ENCODE results near the gene TBC1D2. TPM values are rescaled to one million over a fixed set of nuclear protein-coding genes. Genes with fewer than 3 reads are reported as not detected.

TBC1D2 gene
- total RNA-seq, 3 donors from 2014 or later (not counting 1 experiment from before 2014, with no cell fraction given), result 5.0 to 8.9 (median 7.0) TPM

DNA sequence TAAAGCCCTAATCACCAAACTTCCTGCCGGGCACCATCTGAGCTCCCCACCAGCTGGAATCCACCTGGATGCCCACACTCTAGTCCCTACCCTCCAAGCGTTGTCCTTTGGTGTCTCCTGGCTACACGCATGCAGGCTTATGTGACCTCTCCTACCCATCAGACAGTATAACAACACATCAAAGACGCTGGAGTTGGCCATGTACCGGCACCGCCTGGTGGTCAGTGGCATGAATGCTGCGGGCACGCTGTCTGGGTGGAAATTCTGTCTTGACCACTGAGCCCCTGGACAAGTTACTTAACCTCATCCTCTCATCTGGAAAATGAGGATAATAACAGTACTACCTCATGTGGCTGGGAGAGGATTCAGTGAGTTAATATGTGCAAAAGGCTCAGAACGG lies 39.6 kb downstream of the TBC1D2 start:
- H3K27ac Mint-ChIP-seq, result no peak overlapping the region
- TF ChIP-seq, protein P1, sequence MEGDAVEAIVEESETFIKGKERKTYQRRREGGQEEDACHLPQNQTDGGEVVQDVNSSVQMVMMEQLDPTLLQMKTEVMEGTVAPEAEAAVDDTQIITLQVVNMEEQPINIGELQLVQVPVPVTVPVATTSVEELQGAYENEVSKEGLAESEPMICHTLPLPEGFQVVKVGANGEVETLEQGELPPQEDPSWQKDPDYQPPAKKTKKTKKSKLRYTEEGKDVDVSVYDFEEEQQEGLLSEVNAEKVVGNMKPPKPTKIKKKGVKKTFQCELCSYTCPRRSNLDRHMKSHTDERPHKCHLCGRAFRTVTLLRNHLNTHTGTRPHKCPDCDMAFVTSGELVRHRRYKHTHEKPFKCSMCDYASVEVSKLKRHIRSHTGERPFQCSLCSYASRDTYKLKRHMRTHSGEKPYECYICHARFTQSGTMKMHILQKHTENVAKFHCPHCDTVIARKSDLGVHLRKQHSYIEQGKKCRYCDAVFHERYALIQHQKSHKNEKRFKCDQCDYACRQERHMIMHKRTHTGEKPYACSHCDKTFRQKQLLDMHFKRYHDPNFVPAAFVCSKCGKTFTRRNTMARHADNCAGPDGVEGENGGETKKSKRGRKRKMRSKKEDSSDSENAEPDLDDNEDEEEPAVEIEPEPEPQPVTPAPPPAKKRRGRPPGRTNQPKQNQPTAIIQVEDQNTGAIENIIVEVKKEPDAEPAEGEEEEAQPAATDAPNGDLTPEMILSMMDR (IDR thresholded peaks at IDR 0.05), result no peak
- Histone ChIP-seq H3K36me3 (ENCODE audit: control insufficient read depth, insufficient read depth, low read length) (peaks cover 13% of the 10 kb centered on the region), H3K27me3 (ENCODE audit: control insufficient read depth, insufficient read depth, low read length) (no peaks in the 10 kb centered on the region), H3K9me3 (ENCODE audit: control insufficient read depth, insufficient read depth, low read length) (no peaks in the 10 kb centered on the region), H3K27ac (ENCODE audit: low read length) (no peak overlapping the region), H3K4me3 (ENCODE audit: low read length) (no peak overlapping the region), H3K4me1 (ENCODE audit: control insufficient read depth, insufficient read depth, low read length) (no peaks in the 10 kb centered on the region)
- no peaks in the 10 kb centered on the region for H3K36me3 Mint-ChIP-seq
- 93% methylated on average over 9 of the region's 9 CpGs for WGBS (ENCODE audit: insufficient coverage)
- H3K9me3 Mint-ChIP-seq, result no peaks in the 10 kb centered on the region
- no peaks in the 10 kb centered on the region for H3K4me1 Mint-ChIP-seq
- ATAC-seq, result peak in 1 of 3 donors; percentile 49
- peak in 1 of 2 donors; percentile 43 for DNase-seq
- H3K4me3 Mint-ChIP-seq, result no peak overlapping the region
- no peaks in the 10 kb centered on the region for H3K27me3 Mint-ChIP-seq (ENCODE audit: low read depth in 2 of 2)
- intact Hi-C loops (cut with micrococcal nuclease), result loop anchor here (1.0 kb wide), 1 partner anchor 142 kb away; no protein-coding TSS in a partner anchor

DNA sequence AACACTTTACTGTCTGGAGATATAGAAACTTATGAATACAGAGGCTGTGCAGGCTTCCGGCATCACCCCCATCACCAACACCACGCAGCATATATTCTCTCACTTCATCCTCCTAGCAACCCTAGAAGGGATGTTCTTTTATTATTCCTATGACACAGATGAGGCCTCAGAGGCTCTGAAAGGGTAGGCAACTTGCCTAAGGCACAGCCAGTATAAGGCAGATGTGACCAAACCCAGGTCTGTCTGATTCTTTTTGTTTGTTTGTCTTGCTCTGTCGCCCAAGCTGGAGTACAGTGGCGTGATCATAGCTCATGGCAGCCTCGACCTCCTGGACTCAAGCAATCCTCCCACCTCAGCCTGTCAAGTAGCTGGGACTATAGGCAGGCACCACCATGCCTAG lies 40.2 kb downstream of the TBC1D2 start:
- no peaks in the 10 kb centered on the region for H3K27me3 ChIP-seq (ENCODE audit: control insufficient read depth, insufficient read depth, low read length)
- 91% methylated on average over 5 of the region's 5 CpGs for WGBS (ENCODE audit: insufficient coverage)
- intact Hi-C loops (cut with micrococcal nuclease), result no loop called here
- H3K36me3 Mint-ChIP-seq, result no peaks in the 10 kb centered on the region
- H3K4me1 ChIP-seq (ENCODE audit: control insufficient read depth, insufficient read depth, low read length), result no peaks in the 10 kb centered on the region
- H3K27ac Mint-ChIP-seq, result no peak overlapping the region
- no peaks in the 10 kb centered on the region for H3K9me3 ChIP-seq (ENCODE audit: control insufficient read depth, insufficient read depth, low read length)
- H3K4me1 Mint-ChIP-seq, result no peaks in the 10 kb centered on the region
- no peak overlapping the region for H3K4me3 Mint-ChIP-seq
- no peak overlapping the region for H3K4me3 ChIP-seq (ENCODE audit: low read length)
- H3K27me3 Mint-ChIP-seq (ENCODE audit: low read depth in 2 of 2), result no peaks in the 10 kb centered on the region
- H3K9me3 Mint-ChIP-seq, result no peaks in the 10 kb centered on the region
- DNase-seq (no peak), ATAC-seq (no peak)
- peaks cover 10% of the 10 kb centered on the region for H3K36me3 ChIP-seq (ENCODE audit: control insufficient read depth, insufficient read depth, low read length)
- TF ChIP-seq, protein P1 (IDR thresholded peaks at IDR 0.05), result no peak
- H3K27ac ChIP-seq (ENCODE audit: low read length), result no peak overlapping the region

DNA sequence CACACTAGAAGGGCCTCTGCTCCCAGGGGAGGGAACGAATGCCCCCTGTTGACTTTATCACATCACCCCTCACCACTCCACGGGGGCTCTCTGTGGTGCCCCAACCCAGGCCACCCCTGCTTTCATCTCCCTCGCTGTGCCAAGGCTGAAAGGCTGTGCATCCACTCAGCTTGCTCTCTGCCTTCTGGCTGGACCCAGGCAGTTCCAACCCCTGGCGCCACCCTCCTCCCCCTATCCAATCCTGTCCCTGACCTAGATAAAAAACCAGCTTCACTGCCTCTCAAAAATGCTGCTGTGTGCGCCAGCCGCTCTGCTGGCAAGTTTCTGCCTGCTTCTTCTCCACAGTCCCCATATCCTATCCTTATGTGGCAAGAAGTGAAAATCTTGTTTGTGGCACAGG lies 40.6 kb downstream of the TBC1D2 start:
- intact Hi-C loops (cut with micrococcal nuclease), result no loop called here
- H3K9me3 ChIP-seq (ENCODE audit: control insufficient read depth, insufficient read depth, low read length), result no peaks in the 10 kb centered on the region
- H3K27me3 ChIP-seq (ENCODE audit: control insufficient read depth, insufficient read depth, low read length), result no peaks in the 10 kb centered on the region
- 76% methylated on average over 6 of the region's 6 CpGs for WGBS (ENCODE audit: insufficient coverage)
- peaks cover 10% of the 10 kb centered on the region for H3K36me3 ChIP-seq (ENCODE audit: control insufficient read depth, insufficient read depth, low read length)
- TF ChIP-seq, protein P1 (IDR thresholded peaks at IDR 0.05), result no peak
- H3K9me3 Mint-ChIP-seq, result no peaks in the 10 kb centered on the region
- H3K4me1 Mint-ChIP-seq, result no peaks in the 10 kb centered on the region
- no peaks in the 10 kb centered on the region for H3K4me1 ChIP-seq (ENCODE audit: control insufficient read depth, insufficient read depth, low read length)
- H3K36me3 Mint-ChIP-seq, result no peaks in the 10 kb centered on the region
- no peak overlapping the region for H3K27ac ChIP-seq (ENCODE audit: low read length)
- DNase-seq (no peak), ATAC-seq (no peak)
- H3K4me3 Mint-ChIP-seq, result no peak overlapping the region
- no peaks in the 10 kb centered on the region for H3K27me3 Mint-ChIP-seq (ENCODE audit: low read depth in 2 of 2)
- H3K27ac Mint-ChIP-seq, result no peak overlapping the region
- H3K4me3 ChIP-seq (ENCODE audit: low read length), result no peak overlapping the region

DNA sequence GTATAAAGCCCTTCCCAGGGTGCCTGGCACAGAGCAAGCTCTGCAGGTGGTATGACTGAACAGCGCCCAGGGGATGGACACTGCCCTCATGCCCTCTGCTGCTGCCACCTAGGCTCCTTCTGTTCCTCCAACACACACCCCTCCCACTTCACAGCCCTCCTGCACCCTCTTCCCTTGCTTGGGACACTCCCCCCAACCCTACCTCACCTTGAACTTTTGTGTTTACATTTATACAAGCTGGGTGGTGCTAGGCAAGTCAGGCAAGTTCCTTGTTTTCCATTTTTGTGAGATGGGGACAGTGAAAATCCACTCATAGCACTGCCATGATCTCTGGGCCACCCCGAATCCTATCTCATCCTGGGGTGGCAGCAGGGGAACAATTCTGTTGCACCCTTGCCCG lies 44.2 kb downstream of the TBC1D2 start:
- H3K9me3 ChIP-seq (ENCODE audit: control insufficient read depth, insufficient read depth, low read length), result no peaks in the 10 kb centered on the region
- H3K27me3 ChIP-seq (ENCODE audit: control insufficient read depth, insufficient read depth, low read length), result no peaks in the 10 kb centered on the region
- intact Hi-C loops (cut with micrococcal nuclease), result no loop called here
- Mint-ChIP-seq H3K9me3 (no peaks in the 10 kb centered on the region), H3K27ac (no peak overlapping the region), H3K27me3 (ENCODE audit: low read depth in 2 of 2) (no peaks in the 10 kb centered on the region), H3K4me1 (no peaks in the 10 kb centered on the region), H3K36me3 (no peaks in the 10 kb centered on the region), H3K4me3 (no peak overlapping the region)
- no peak for DNase-seq
- H3K4me3 ChIP-seq (ENCODE audit: low read length), result no peak overlapping the region
- ATAC-seq, result no peak
- TF ChIP-seq, protein P1 (IDR thresholded peaks at IDR 0.05), result no peak
- peaks cover 7% of the 10 kb centered on the region for H3K36me3 ChIP-seq (ENCODE audit: control insufficient read depth, insufficient read depth, low read length)
- 94% methylated on average over 3 of the region's 3 CpGs for WGBS (ENCODE audit: insufficient coverage)
- H3K4me1 ChIP-seq (ENCODE audit: control insufficient read depth, insufficient read depth, low read length), result peaks cover under 1% of the 10 kb centered on the region
- no peak overlapping the region for H3K27ac ChIP-seq (ENCODE audit: low read length)
